Vagina (tissue), 2 donors: Measurements from ENCODE around the gene MRPS17. TPM values are rescaled to one million over a fixed set of nuclear protein-coding genes. Genes with fewer than 3 reads are reported as not detected.
A peak's percentile ranks its signal among the peaks of the same experiment; 100 is the strongest.

ENCODE experiments used
- DNase-seq, 2 donors: peaks; one replicate each; pipeline ENCODE4 v3.0.0-alpha.2; 2017; ENCODE audit errors: extremely low spot score in 2 of 2
- H3K27ac ChIP-seq: fragments of 200-600 bp; sonication (generic); one replicate; pipeline ENCODE4 v1.5.1; 2019
- H3K27me3 ChIP-seq: fragments of 200-600 bp; sonication (generic); one replicate; pipeline ENCODE4 v1.5.1; 2019
- H3K36me3 ChIP-seq, 2 donors: fragments of 200-600 bp; sonication (generic); one replicate each; pipeline ENCODE4 v1.5.1; 2017 to 2019
- H3K4me1 ChIP-seq: fragments of 200-600 bp; sonication (generic); one replicate; pipeline ENCODE4 v1.5.1; 2019
- H3K4me3 ChIP-seq, 2 donors: fragments of 200-600 bp; sonication (generic); 1 replicate in 1 of 2; 2 replicates in 1 of 2; pipeline ENCODE4 v1.5.1; 2016 to 2019
- H3K9me3 ChIP-seq: fragments of 200-600 bp; sonication (generic); one replicate; pipeline ENCODE4 v1.5.1; 2019
- POLR2A ChIP-seq, 2 donors: fragments of 450-650 bp; IDR thresholded peaks; one replicate each; pipeline ENCODE4 v1.6.1; 2017; ENCODE audit warnings: antibody characterized with exemption in 2 of 2, mild to moderate bottlenecking in 2 of 2, moderate library complexity in 2 of 2
- POLR2AphosphoS5 ChIP-seq, 2 donors: sonication (generic); formaldehyde crosslinking; IDR thresholded peaks; one replicate each; pipeline ENCODE4 v1.9.0; 2017; ENCODE audit warnings: antibody characterized with exemption in 2 of 2, mild to moderate bottlenecking in 2 of 2, low read depth in 1 of 2; ENCODE audit not compliant: insufficient read depth in 1 of 2
- intact Hi-C: fragments of 100-400 bp; cut with DNase I; formaldehyde crosslinking; loops from one replicate; pipeline ENCODE4 v1.15.1; 2023
- total RNA-seq: library from RNA; depleted of rRNA; stranded (reverse); fragments of >200 nt; gene quantifications from one replicate; pipeline ENCODE4 v1.2.3, GENCODE V29; 2016
- TF ChIP-seq, protein P1 (sequence below), 3 experiments: fragments of 450-650 bp in 2 of 3; fragments of 200-600 bp in 1 of 3; sonication (generic) in 1 of 3; IDR thresholded peaks; one replicate each; pipeline ENCODE4 v1.5.1; 2017 to 2019; ENCODE audit warnings: antibody characterized with exemption in 3 of 3, mild to moderate bottlenecking in 2 of 3, moderate library complexity in 2 of 3

MRPS17 gene
- total RNA-seq, 1 donor from 2014 or later = 5.6 TPM

DNA sequence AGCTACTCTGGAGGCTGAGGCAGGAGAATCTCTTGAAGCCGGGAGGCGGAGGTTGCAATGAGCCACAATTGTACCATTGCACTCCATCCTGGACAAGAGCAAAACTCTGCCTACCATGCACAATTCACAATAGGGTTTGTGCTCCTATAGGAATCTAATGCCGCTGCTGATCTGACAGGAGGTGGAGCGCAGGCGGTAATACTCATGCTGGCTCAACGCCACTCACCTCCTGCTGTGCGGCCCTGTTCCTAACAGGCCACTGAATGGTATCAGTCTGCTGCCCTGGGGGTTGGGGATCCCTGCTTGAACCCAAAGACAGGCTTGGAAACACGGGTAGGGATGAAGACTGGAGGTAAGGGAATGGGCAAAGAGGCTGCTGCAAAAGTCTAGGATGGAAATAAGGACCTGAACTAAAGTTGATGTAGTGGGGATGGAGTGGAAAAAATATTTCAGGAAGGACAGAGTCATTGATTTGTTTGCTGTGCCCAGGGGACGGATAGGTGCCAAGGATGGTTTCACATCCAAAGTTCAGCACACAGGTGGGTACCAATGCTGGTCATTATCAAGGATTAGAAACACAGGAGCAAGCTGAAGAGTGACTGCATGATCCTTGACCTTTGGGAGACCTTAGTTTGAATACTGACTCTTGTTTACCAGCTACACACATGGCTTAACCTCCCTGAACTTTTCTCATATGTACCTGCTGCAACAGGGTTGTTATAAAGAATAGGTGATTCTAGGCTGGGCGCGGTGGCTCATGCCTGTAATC lies 2.2 kb downstream of the MRPS17 start:
- H3K9me3 ChIP-seq = no peaks in the 10 kb centered on the region
- peaks cover 0 to 14% of the 10 kb centered on the region in 2 donors for H3K36me3 ChIP-seq
- no peak for TF ChIP-seq POLR2AphosphoS5 (IDR thresholded peaks at IDR 0.05; ENCODE audit: insufficient read depth in 1 of 2, low read depth in 1 of 2)
- TF ChIP-seq POLR2A (IDR thresholded peaks at IDR 0.05) = no peak
- TF ChIP-seq, protein P1, sequence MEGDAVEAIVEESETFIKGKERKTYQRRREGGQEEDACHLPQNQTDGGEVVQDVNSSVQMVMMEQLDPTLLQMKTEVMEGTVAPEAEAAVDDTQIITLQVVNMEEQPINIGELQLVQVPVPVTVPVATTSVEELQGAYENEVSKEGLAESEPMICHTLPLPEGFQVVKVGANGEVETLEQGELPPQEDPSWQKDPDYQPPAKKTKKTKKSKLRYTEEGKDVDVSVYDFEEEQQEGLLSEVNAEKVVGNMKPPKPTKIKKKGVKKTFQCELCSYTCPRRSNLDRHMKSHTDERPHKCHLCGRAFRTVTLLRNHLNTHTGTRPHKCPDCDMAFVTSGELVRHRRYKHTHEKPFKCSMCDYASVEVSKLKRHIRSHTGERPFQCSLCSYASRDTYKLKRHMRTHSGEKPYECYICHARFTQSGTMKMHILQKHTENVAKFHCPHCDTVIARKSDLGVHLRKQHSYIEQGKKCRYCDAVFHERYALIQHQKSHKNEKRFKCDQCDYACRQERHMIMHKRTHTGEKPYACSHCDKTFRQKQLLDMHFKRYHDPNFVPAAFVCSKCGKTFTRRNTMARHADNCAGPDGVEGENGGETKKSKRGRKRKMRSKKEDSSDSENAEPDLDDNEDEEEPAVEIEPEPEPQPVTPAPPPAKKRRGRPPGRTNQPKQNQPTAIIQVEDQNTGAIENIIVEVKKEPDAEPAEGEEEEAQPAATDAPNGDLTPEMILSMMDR (IDR thresholded peaks at IDR 0.05) = no peak
- no peaks in the 10 kb centered on the region for H3K27me3 ChIP-seq
- intact Hi-C loops = no loop called here
- no peak for DNase-seq
- H3K27ac ChIP-seq = no peak overlapping the region
- H3K4me3 ChIP-seq = no peak overlapping the region
- peaks cover 8% of the 10 kb centered on the region for H3K4me1 ChIP-seq

DNA sequence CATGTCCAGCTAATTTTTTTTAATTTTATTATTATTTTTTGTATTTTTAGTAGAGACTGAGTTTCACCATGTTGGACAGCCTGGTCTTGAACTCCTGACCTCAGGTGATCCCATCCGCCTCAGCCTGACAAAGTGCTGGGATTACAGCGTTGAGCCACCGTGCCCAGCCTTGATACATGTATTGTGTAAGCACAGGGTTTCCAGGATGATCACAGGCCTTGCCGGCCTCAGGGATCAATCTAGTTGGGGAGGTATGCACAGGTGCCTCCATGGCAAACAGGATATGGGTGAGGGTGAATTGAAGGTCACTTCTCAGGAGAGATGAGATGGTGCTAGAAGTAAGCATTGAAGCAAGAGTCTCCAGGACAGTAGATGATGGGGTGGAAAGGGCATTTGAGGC lies 5.5 kb downstream of the MRPS17 start:
- H3K27me3 ChIP-seq = no peaks in the 10 kb centered on the region
- peaks cover 0 to 14% of the 10 kb centered on the region in 2 donors for H3K36me3 ChIP-seq
- H3K4me3 ChIP-seq = no peak overlapping the region
- peaks cover 6% of the 10 kb centered on the region for H3K4me1 ChIP-seq
- H3K27ac ChIP-seq = no peak overlapping the region
- no peak for DNase-seq
- intact Hi-C loops = no loop called here
- no peak for TF ChIP-seq POLR2A (IDR thresholded peaks at IDR 0.05)
- no peak for TF ChIP-seq POLR2AphosphoS5 (IDR thresholded peaks at IDR 0.05; ENCODE audit: insufficient read depth in 1 of 2, low read depth in 1 of 2)
- TF ChIP-seq, protein P1 (IDR thresholded peaks at IDR 0.05) = no peak
- no peaks in the 10 kb centered on the region for H3K9me3 ChIP-seq

DNA sequence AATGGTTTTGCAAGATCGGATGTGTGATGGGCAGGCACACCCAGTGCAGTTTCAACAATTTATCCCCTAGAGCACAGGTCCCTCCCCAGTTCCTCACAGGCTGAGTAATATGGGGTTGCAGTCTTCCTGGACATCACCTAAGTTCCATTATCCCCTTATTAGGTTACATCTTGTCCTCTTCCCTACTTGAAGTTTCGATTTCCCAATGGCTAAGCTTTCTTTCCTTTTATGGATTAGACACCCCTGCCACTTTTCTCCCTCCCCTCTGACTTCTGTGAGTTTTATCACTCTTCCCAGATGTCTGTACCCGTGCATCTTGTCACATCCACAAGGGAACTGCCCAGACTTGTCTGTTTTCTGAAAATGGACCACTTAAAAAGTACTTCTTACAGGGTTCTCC lies 10.3 kb downstream of the MRPS17 start:
- Histone ChIP-seq H3K4me3 (no peak overlapping the region), H3K27ac (no peak overlapping the region), H3K36me3 (no peaks in the 10 kb centered on the region), H3K4me1 (peaks cover 29% of the 10 kb centered on the region), H3K27me3 (no peaks in the 10 kb centered on the region), H3K9me3 (no peaks in the 10 kb centered on the region)
- intact Hi-C loops = loop anchor here (5.0 kb wide), 1 partner anchor 75 kb away; the partner anchor contains the start of gene ZNF713
- TF ChIP-seq POLR2AphosphoS5 (IDR thresholded peaks at IDR 0.05; ENCODE audit: insufficient read depth in 1 of 2, low read depth in 1 of 2) (no peak), POLR2A (IDR thresholded peaks at IDR 0.05) (no peak)
- TF ChIP-seq, protein P1 (IDR thresholded peaks at IDR 0.05) = no peak
- DNase-seq = no peak

DNA sequence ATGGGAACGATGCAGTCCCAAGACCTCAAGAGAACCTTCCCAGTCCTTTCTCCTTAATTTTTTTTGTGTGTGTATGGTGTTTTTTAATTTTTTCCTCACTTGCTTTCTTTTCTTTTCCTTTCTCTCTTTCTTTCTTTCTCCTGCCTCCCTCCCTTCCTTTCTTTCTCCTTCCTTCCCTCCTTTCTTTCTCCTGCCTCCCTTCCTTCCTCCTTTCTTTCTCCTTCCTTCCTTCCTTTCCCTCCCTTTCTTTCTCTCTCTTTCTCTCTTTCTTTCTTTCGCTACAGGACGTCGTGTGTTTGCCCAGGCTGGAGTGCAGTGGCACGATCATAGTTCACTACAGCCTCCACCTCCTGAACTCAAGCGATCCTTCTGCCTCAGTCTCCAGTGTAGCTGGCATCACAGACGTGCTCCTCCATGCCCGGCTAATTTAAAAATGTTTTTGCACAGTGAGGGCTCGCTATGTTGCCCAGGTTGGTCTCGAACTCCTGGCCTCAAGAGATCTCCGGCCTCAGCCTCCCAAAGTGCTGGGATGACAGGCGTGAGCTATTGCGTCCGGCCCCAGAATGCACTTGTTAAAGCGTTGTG lies 12.0 kb downstream of the MRPS17 start:
- DNase-seq = no peak
- TF ChIP-seq POLR2AphosphoS5 (IDR thresholded peaks at IDR 0.05; ENCODE audit: insufficient read depth in 1 of 2, low read depth in 1 of 2) (no peak), POLR2A (IDR thresholded peaks at IDR 0.05) (no peak)
- TF ChIP-seq, protein P1 (IDR thresholded peaks at IDR 0.05) = no peak
- H3K27ac ChIP-seq = peak overlapping the region; percentile 94
- H3K4me1 ChIP-seq = peaks cover 43% of the 10 kb centered on the region
- no peaks in the 10 kb centered on the region for H3K36me3 ChIP-seq
- H3K9me3 ChIP-seq = no peaks in the 10 kb centered on the region
- H3K4me3 ChIP-seq = peak overlapping the region; percentile 58 to 73
- intact Hi-C loops = loop anchor here (5.0 kb wide), 1 partner anchor 76 kb away; the partner anchor contains the start of gene ZNF713
- no peaks in the 10 kb centered on the region for H3K27me3 ChIP-seq
